Measurements from ENCODE around the gene MANBA.

- TF ChIP-seq CTCF (IDR thresholded peaks at IDR 0.05), result peak in 1 of 4 donors; percentile 3
- TF ChIP-seq POLR2A (IDR thresholded peaks at IDR 0.05), result no peak
Measured at GRCh38 chr4:102730968-102731533, 29.7 kb downstream of the MANBA start.
